ENCODE results near the gene AHSG.

Gene AHSG

GRCh38 chr3:186605078-186605477 is 7.8 kb upstream of the AHSG start:
- Histone ChIP-seq H3K36me3 (ENCODE audit: control insufficient read depth in 5 of 5, insufficient read depth in 5 of 5, low read length in 5 of 5) (no peaks in the 10 kb centered on the region), H3K27ac (ENCODE audit: low read depth, low read length) (no peak overlapping the region), H3K9ac (ENCODE audit: low read length in 5 of 5) (no peak overlapping the region), H3K4me1 (ENCODE audit: control insufficient read depth in 5 of 5, insufficient read depth in 5 of 5, low read length in 5 of 5) (no peaks in the 10 kb centered on the region), H3K27me3 (ENCODE audit: control insufficient read depth in 5 of 5, insufficient read depth in 4 of 5, low read length in 5 of 5) (no peaks in the 10 kb centered on the region), H3K9me3 (ENCODE audit: control insufficient read depth in 5 of 5, low read length in 5 of 5) (no peaks in the 10 kb centered on the region), H3K4me3 (ENCODE audit: low read depth in 1 of 5, low read length in 5 of 5) (no peak overlapping the region)

- Histone ChIP-seq H3K27ac (ENCODE audit: low read depth, low read length) (no peak overlapping the region), H3K4me1 (ENCODE audit: control insufficient read depth in 5 of 5, insufficient read depth in 5 of 5, low read length in 5 of 5) (no peaks in the 10 kb centered on the region), H3K36me3 (ENCODE audit: control insufficient read depth in 5 of 5, insufficient read depth in 5 of 5, low read length in 5 of 5) (no peaks in the 10 kb centered on the region), H3K27me3 (ENCODE audit: control insufficient read depth in 5 of 5, insufficient read depth in 4 of 5, low read length in 5 of 5) (no peaks in the 10 kb centered on the region), H3K4me3 (ENCODE audit: low read depth in 1 of 5, low read length in 5 of 5) (no peak overlapping the region), H3K9me3 (ENCODE audit: control insufficient read depth in 5 of 5, low read length in 5 of 5) (no peaks in the 10 kb centered on the region), H3K9ac (ENCODE audit: low read length in 5 of 5) (no peak overlapping the region)
Measured at GRCh38 chr3:186605561-186606545, 7.0 kb upstream of the AHSG start.

- no peak overlapping the region for H3K9ac ChIP-seq (ENCODE audit: low read length in 5 of 5)
- no peaks in the 10 kb centered on the region for H3K4me1 ChIP-seq (ENCODE audit: control insufficient read depth in 5 of 5, insufficient read depth in 5 of 5, low read length in 5 of 5)
- peaks cover 0 to 9% (median 4%) of the 10 kb centered on the region in 5 donors for H3K27me3 ChIP-seq (ENCODE audit: control insufficient read depth in 5 of 5, insufficient read depth in 4 of 5, low read length in 5 of 5)
- H3K9me3 ChIP-seq (ENCODE audit: control insufficient read depth in 5 of 5, low read length in 5 of 5): no peaks in the 10 kb centered on the region
- H3K36me3 ChIP-seq (ENCODE audit: control insufficient read depth in 5 of 5, insufficient read depth in 5 of 5, low read length in 5 of 5): no peaks in the 10 kb centered on the region
- no peak overlapping the region for H3K27ac ChIP-seq (ENCODE audit: low read depth, low read length)
- H3K4me3 ChIP-seq (ENCODE audit: low read depth in 1 of 5, low read length in 5 of 5): no peak overlapping the region
Measured at GRCh38 chr3:186608624-186609215, 4.1 kb upstream of the AHSG start.

DNA sequence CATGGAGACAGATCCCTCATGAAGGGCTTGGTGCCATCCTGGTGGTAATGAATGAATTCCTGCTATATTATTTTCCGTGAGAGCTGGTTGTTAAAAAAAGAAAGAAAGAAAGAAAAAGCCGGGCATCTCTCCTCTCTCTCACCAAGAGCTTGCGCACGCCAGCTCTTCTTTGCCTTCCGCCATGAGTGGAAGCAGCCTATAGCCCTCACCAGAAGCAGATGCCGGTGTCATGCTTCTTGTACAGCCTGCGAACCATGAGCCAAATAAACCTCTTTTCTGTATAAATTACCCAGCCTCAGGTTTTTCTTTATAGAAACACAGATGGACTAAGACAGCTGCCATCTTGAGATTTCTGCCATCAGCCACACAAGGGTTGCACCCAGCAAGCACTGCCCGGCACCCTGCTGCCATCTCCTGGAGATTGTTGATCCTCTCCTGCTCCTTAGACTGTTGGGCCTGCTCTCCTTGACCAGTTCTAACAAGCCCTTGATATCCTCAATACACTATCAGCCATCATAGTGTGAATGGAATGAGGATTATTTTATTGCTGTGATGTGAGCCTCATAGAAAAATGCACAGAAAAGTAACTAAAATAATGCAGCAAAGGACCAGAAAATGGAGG is 3.5 kb upstream of the AHSG start:
- H3K9ac ChIP-seq (ENCODE audit: low read length in 5 of 5): no peak overlapping the region
- H3K4me3 ChIP-seq (ENCODE audit: low read depth in 1 of 5, low read length in 5 of 5): no peak overlapping the region
- no peak overlapping the region for H3K27ac ChIP-seq (ENCODE audit: low read depth, low read length)
- H3K36me3 ChIP-seq (ENCODE audit: control insufficient read depth in 5 of 5, insufficient read depth in 5 of 5, low read length in 5 of 5): no peaks in the 10 kb centered on the region
- no peaks in the 10 kb centered on the region for H3K4me1 ChIP-seq (ENCODE audit: control insufficient read depth in 5 of 5, insufficient read depth in 5 of 5, low read length in 5 of 5)
- H3K27me3 ChIP-seq (ENCODE audit: control insufficient read depth in 5 of 5, insufficient read depth in 4 of 5, low read length in 5 of 5): peaks cover under 1 to 10% (median 5%) of the 10 kb centered on the region in 5 donors
- no peaks in the 10 kb centered on the region for H3K9me3 ChIP-seq (ENCODE audit: control insufficient read depth in 5 of 5, low read length in 5 of 5)

DNA sequence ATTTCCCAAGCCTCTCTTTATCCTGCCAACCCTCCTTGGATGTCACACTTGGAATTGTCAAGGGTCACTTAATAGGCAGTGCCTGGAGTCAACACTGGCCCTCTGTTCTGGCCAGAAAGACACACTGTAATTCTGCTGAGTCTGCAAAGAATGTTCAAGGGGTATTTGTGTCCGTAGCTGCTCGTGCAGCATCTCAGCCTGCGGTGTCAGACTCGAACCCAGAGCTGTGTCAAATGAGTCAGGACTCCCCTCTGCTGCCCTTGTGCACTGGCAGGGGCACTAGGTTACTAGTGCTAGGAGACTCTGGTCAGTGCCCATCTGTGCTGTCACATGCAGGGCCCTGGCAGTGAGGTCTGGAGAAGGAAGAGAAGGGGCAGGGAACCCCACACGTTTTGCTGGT is 795 bp upstream of the AHSG start:
- Histone ChIP-seq H3K9ac (ENCODE audit: low read length in 5 of 5) (no peak overlapping the region), H3K4me3 (ENCODE audit: low read depth in 1 of 5, low read length in 5 of 5) (no peak overlapping the region), H3K36me3 (ENCODE audit: control insufficient read depth in 5 of 5, insufficient read depth in 5 of 5, low read length in 5 of 5) (no peaks in the 10 kb centered on the region), H3K27me3 (ENCODE audit: control insufficient read depth in 5 of 5, insufficient read depth in 4 of 5, low read length in 5 of 5) (peaks cover 5 to 16% (median 7%) of the 10 kb centered on the region in 5 donors), H3K4me1 (ENCODE audit: control insufficient read depth in 5 of 5, insufficient read depth in 5 of 5, low read length in 5 of 5) (peaks cover 0 to 6% (median 4%) of the 10 kb centered on the region in 5 donors), H3K9me3 (ENCODE audit: control insufficient read depth in 5 of 5, low read length in 5 of 5) (no peaks in the 10 kb centered on the region), H3K27ac (ENCODE audit: low read depth, low read length) (no peak overlapping the region)

DNA sequence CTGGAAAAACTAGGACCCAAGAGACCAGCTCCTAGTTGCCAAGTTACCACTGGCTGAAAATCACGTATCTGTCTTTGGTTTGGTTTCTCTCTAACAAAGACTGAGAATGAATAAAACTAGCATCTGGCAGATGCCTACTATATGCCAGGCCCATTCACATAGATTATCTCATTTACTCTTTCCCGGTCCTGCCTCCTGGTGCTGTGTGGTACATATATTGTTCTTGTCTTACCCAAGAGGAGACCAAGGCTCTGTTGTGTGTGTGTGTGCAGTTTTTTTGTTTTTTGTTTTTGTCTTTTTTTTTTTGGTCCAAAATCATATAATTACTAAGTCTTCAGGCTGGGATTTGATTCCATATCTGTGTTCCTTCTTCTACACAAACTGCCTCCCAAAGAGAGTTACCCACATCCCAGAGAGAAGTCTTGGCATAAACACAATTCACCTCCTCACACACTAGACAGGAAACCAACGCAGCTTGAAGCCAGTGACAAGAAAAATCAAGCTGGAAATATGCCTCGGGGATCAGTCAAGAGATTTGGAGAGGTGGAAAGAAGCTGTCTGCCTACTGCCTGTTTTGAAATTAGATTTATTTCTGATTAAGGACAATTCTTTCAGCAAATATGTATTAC is 891 bp downstream of the AHSG start:
- Histone ChIP-seq H3K27ac (ENCODE audit: low read depth, low read length) (no peak overlapping the region), H3K4me3 (ENCODE audit: low read depth in 1 of 5, low read length in 5 of 5) (no peak overlapping the region), H3K36me3 (ENCODE audit: control insufficient read depth in 5 of 5, insufficient read depth in 5 of 5, low read length in 5 of 5) (no peaks in the 10 kb centered on the region), H3K27me3 (ENCODE audit: control insufficient read depth in 5 of 5, insufficient read depth in 4 of 5, low read length in 5 of 5) (peaks cover 10 to 26% (median 18%) of the 10 kb centered on the region in 5 donors), H3K4me1 (ENCODE audit: control insufficient read depth in 5 of 5, insufficient read depth in 5 of 5, low read length in 5 of 5) (peaks cover 0 to 10% (median 7%) of the 10 kb centered on the region in 5 donors), H3K9me3 (ENCODE audit: control insufficient read depth in 5 of 5, low read length in 5 of 5) (no peaks in the 10 kb centered on the region), H3K9ac (ENCODE audit: low read length in 5 of 5) (no peak overlapping the region)

DNA sequence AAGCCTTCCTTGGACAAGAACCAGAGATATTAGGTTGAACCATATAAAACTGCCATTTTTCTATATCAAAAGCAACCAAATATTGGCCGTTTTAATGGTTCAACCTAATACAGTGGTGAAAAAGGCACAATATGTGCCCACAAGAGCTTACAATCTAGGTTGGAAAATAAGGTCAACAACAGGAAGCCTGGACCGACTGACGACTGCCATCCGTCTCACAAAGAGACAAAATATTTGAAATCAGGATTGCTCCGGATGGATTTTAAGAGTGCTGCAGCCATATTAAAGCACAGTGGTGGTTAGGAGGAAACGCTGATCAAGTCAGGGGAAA is 1.4 kb downstream of the AHSG start:
- no peak overlapping the region for H3K4me3 ChIP-seq (ENCODE audit: low read depth in 1 of 5, low read length in 5 of 5)
- H3K9me3 ChIP-seq (ENCODE audit: control insufficient read depth in 5 of 5, low read length in 5 of 5): no peaks in the 10 kb centered on the region
- no peak overlapping the region for H3K27ac ChIP-seq (ENCODE audit: low read depth, low read length)
- no peaks in the 10 kb centered on the region for H3K36me3 ChIP-seq (ENCODE audit: control insufficient read depth in 5 of 5, insufficient read depth in 5 of 5, low read length in 5 of 5)
- H3K27me3 ChIP-seq (ENCODE audit: control insufficient read depth in 5 of 5, insufficient read depth in 4 of 5, low read length in 5 of 5): peaks cover 10 to 26% (median 18%) of the 10 kb centered on the region in 5 donors
- H3K9ac ChIP-seq (ENCODE audit: low read length in 5 of 5): no peak overlapping the region
- peaks cover 0 to 10% (median 7%) of the 10 kb centered on the region in 5 donors for H3K4me1 ChIP-seq (ENCODE audit: control insufficient read depth in 5 of 5, insufficient read depth in 5 of 5, low read length in 5 of 5)

DNA sequence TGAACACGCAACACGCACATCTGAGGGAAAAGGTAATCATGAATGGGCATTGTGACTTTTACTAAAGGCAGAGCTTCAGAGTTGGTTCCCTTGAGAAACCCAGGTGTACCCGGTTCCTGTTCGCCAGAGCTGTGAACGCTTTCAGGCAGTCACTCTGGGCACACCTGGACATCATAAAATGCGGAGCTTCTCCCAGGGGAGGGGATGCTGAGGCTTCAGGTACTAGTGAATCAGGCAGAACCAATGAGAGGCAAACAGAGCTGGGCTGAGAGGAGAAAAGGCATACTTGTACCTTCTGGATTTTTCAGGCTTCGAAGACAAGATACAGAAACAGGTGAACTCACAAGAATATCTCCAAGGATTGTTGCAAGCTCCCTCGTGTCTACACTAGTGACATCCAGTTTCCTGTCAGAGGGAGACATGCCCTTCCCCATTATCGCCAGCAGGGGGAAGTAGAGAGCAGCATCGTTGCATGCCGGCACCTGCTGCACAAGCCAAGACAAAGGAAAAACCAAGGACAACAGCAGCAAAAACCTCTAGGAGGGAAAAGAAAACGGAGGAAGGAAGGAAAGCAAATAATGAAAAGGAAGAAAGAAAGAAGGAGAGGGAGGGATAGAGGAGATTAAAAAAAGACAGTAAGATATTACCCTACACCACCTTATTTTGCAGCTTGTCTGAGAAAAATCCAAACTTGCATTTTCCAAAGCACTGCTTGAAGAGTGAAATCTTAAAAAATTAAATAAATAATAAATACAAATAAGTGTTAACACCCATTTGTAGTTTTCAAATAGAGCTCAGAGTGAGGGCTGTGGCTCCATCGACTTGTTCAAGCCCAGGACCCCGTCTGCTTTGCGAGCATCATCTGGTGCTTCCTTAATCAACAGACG is 2.0 kb downstream of the AHSG start:
- Histone ChIP-seq H3K9ac (ENCODE audit: low read length in 5 of 5) (no peak overlapping the region), H3K4me1 (ENCODE audit: control insufficient read depth in 5 of 5, insufficient read depth in 5 of 5, low read length in 5 of 5) (peaks cover 0 to 10% (median 7%) of the 10 kb centered on the region in 5 donors), H3K36me3 (ENCODE audit: control insufficient read depth in 5 of 5, insufficient read depth in 5 of 5, low read length in 5 of 5) (no peaks in the 10 kb centered on the region), H3K27me3 (ENCODE audit: control insufficient read depth in 5 of 5, insufficient read depth in 4 of 5, low read length in 5 of 5) (peaks cover 10 to 26% (median 20%) of the 10 kb centered on the region in 5 donors), H3K27ac (ENCODE audit: low read depth, low read length) (no peak overlapping the region), H3K4me3 (ENCODE audit: low read depth in 1 of 5, low read length in 5 of 5) (no peak overlapping the region), H3K9me3 (ENCODE audit: control insufficient read depth in 5 of 5, low read length in 5 of 5) (no peaks in the 10 kb centered on the region)

GRCh38 chr3:186616299-186616617 is 3.4 kb downstream of the AHSG start:
- Histone ChIP-seq H3K4me1 (ENCODE audit: control insufficient read depth in 5 of 5, insufficient read depth in 5 of 5, low read length in 5 of 5) (peaks cover 0 to 10% (median 7%) of the 10 kb centered on the region in 5 donors), H3K27ac (ENCODE audit: low read depth, low read length) (no peak overlapping the region), H3K9ac (ENCODE audit: low read length in 5 of 5) (no peak overlapping the region), H3K27me3 (ENCODE audit: control insufficient read depth in 5 of 5, insufficient read depth in 4 of 5, low read length in 5 of 5) (peaks cover 10 to 37% (median 25%) of the 10 kb centered on the region in 5 donors), H3K9me3 (ENCODE audit: control insufficient read depth in 5 of 5, low read length in 5 of 5) (no peaks in the 10 kb centered on the region), H3K4me3 (ENCODE audit: low read depth in 1 of 5, low read length in 5 of 5) (no peak overlapping the region), H3K36me3 (ENCODE audit: control insufficient read depth in 5 of 5, insufficient read depth in 5 of 5, low read length in 5 of 5) (no peaks in the 10 kb centered on the region)

Data from subcutaneous abdominal adipose tissue (tissue), 5 donors.